HepG2 (cell line): ENCODE data around the gene TMEM158. TPM values are rescaled to one million over a fixed set of nuclear protein-coding genes. Genes with fewer than 3 reads are reported as not detected.
A peak's percentile ranks its signal among the peaks of the same experiment; 100 is the strongest.

Experiments
- ATAC-seq: fragments of 200-7000 bp; cut with Tn5 transposase; 3 replicates; pipeline ENCODE4 v1.9.1; 2020; ENCODE audit warnings: mild to moderate bottlenecking, moderate library complexity
- BruUV-seq: library from RNA; stranded (reverse); fragments of 400-500 nt; replicated peaks from 2 replicates; lab custom pipeline; 2021; lab: Mats Ljungman, UMichigan
- CTCF ChIA-PET: fragments of 300-600 bp; formaldehyde crosslinking; extraction: SDS; loops from one replicate; lab custom pipeline; 2021; ENCODE audit warnings: low total read pairs, inconsistent platforms, low intra/inter-chr PET ratio; lab: Yijun Ruan, JAX
- POLR2A ChIA-PET: fragments of 350-600 bp; sonication (Branson Sonifier 250); formaldehyde crosslinking; loops from one replicate; lab custom pipeline; 2020; ENCODE audit warnings: antibody characterized with exemption, inconsistent platforms; lab: Yijun Ruan, JAX
- DNase-seq: peaks from one replicate; pipeline ENCODE4 v3.0.0-alpha.2; 2015; ENCODE audit warnings: low spot score
- FAIRE-seq: peaks from 3 replicates; lab custom pipeline; 2011; peaks lifted over from hg19 to GRCh38; lab: Jason Lieb, UNC
- H2AFZ ChIP-seq: one replicate; pipeline ENCODE4 v1.6.1; 2011; ENCODE audit warnings: low read length, inconsistent platforms
- H3K27ac ChIP-seq: fragments of 300-600 bp; 3 replicates; pipeline ENCODE4 v1.8.0; 2011; ENCODE audit warnings: mixed run types, mild to moderate bottlenecking, mixed read lengths, low read length, inconsistent platforms; ENCODE audit not compliant: insufficient read depth; ENCODE audit errors: extremely low read length
- H3K27me3 ChIP-seq, 2 experiments: fragments of 200-600 bp in 1 of 2; 2 replicates in 1 of 2; 3 replicates in 1 of 2; pipeline versions ENCODE4 v1.6.0 to v1.8.0; 2011; ENCODE audit warnings: low read length in 2 of 2, mild to moderate bottlenecking in 2 of 2, moderate library complexity in 2 of 2, inconsistent platforms in 1 of 2; ENCODE audit not compliant: insufficient read depth in 2 of 2, control insufficient read depth in 1 of 2
- H3K36me3 ChIP-seq, 2 experiments: fragments of 200-600 bp in 1 of 2; replicated peaks in 1 of 2; 2 replicates in 1 of 2; 3 replicates in 1 of 2; pipeline versions ENCODE4 v1.5.1 to v1.8.0; 2011; ENCODE audit warnings: low read length in 2 of 2, inconsistent platforms in 1 of 2; ENCODE audit not compliant: insufficient read depth in 2 of 2, control insufficient read depth in 1 of 2
- H3K4me1 ChIP-seq: 2 replicates; pipeline ENCODE4 v1.5.1; 2012; ENCODE audit warnings: low read length, inconsistent platforms; ENCODE audit not compliant: insufficient read depth
- H3K4me2 ChIP-seq: 2 replicates; pipeline ENCODE4 v1.6.0; 2011; ENCODE audit warnings: low read depth, low read length, inconsistent platforms
- H3K4me3 ChIP-seq, 3 experiments: fragments of 200-600 bp in 1 of 3; sonication (generic), shearing (Covaris generic) in 1 of 3; replicated peaks in 1 of 3; 2 replicates each; pipeline ENCODE4 v1.5.1; 2011 to 2016; ENCODE audit warnings: low read length in 3 of 3, inconsistent platforms in 2 of 3, low read depth in 2 of 3, mild to moderate bottlenecking in 2 of 3, control low read depth in 1 of 3, mixed read lengths in 1 of 3; ENCODE audit not compliant: insufficient read depth in 1 of 3
- H3K79me2 ChIP-seq: one replicate; pipeline ENCODE4 v1.6.1; 2011; ENCODE audit warnings: low read length, inconsistent platforms; ENCODE audit not compliant: insufficient read depth
- H3K9ac ChIP-seq: 2 replicates; pipeline ENCODE4 v1.6.0; 2011; ENCODE audit warnings: mild to moderate bottlenecking, low read depth, low read length, inconsistent platforms; ENCODE audit not compliant: insufficient read depth
- H3K9me3 ChIP-seq: 2 replicates; pipeline ENCODE4 v1.5.1; 2012; ENCODE audit warnings: mild to moderate bottlenecking, low read length
- H4K20me1 ChIP-seq: 2 replicates; pipeline ENCODE4 v1.6.0; 2011; ENCODE audit warnings: inconsistent platforms, mild to moderate bottlenecking, low read length, moderate library complexity; ENCODE audit not compliant: insufficient read depth
- AKAP8 ChIP-seq: sonication (generic); formaldehyde crosslinking; IDR thresholded peaks from 2 replicates; pipeline ENCODE4 v1.5.1; 2020; ENCODE audit warnings: mild to moderate bottlenecking, missing genetic modification reagents
- BCLAF1 ChIP-seq: fragments of 450-650 bp; IDR thresholded peaks from 2 replicates; pipeline ENCODE4 v1.6.1; 2017; ENCODE audit warnings: mild to moderate bottlenecking
- DZIP1 ChIP-seq: sonication (generic); formaldehyde crosslinking; IDR thresholded peaks from 2 replicates; pipeline ENCODE4 v1.5.0; 2020; ENCODE audit warnings: mild to moderate bottlenecking, missing genetic modification reagents
- HOXA3 ChIP-seq: sonication (generic); formaldehyde crosslinking; IDR thresholded peaks from 2 replicates; pipeline ENCODE4 v1.5.0; 2020; ENCODE audit warnings: missing genetic modification reagents
- ISX ChIP-seq: sonication (generic); formaldehyde crosslinking; conservative IDR thresholded peaks from 2 replicates; pipeline ENCODE4 v1.5.0; 2020; ENCODE audit warnings: missing genetic modification reagents
- MAFF ChIP-seq: IDR thresholded peaks from 2 replicates; pipeline ENCODE4 v1.6.1; 2011; ENCODE audit warnings: low read depth, low read length, improper control_type of control experiment
- MEF2D ChIP-seq: sonication (generic); formaldehyde crosslinking; IDR thresholded peaks from 2 replicates; pipeline ENCODE4 v1.5.1; 2020; ENCODE audit warnings: mild to moderate bottlenecking, missing genetic modification reagents
- TEAD2 ChIP-seq: sonication (generic); formaldehyde crosslinking; IDR thresholded peaks from 2 replicates; pipeline ENCODE4 v1.9.0; 2021; ENCODE audit warnings: missing genetic modification reagents
- ZBTB7A ChIP-seq: sonication (generic); formaldehyde crosslinking; IDR thresholded peaks from 2 replicates; pipeline ENCODE4 v1.8.0; 2022; ENCODE audit warnings: mild to moderate bottlenecking, missing genetic modification reagents
- ZKSCAN1 ChIP-seq: fragments of 150-350 bp; IDR thresholded peaks from 2 replicates; pipeline ENCODE4 v1.6.1; 2014; ENCODE audit warnings: low read length
- ZNF501 ChIP-seq: sonication (generic); formaldehyde crosslinking; IDR thresholded peaks from 2 replicates; pipeline ENCODE4 v1.5.1; 2020; ENCODE audit warnings: mild to moderate bottlenecking, moderate library complexity, missing genetic modification reagents
- ZNF567 ChIP-seq: sonication (generic); formaldehyde crosslinking; IDR thresholded peaks from 2 replicates; pipeline ENCODE4 v1.8.1; 2023; ENCODE audit warnings: mild to moderate bottlenecking, missing genetic modification reagents, borderline replicate concordance
- ZNF577 ChIP-seq: sonication (generic); formaldehyde crosslinking; IDR thresholded peaks from 2 replicates; pipeline ENCODE4 v1.4.0; 2020; ENCODE audit warnings: mild to moderate bottlenecking, low read depth, missing genetic modification reagents, borderline replicate concordance
- ZNF598 ChIP-seq: sonication (generic); formaldehyde crosslinking; IDR thresholded peaks from 2 replicates; pipeline ENCODE4 v1.5.1; 2020; ENCODE audit warnings: mild to moderate bottlenecking, missing genetic modification reagents, borderline replicate concordance
- WGBS: methylation state at CpG from one replicate; pipeline ENCODE4 v1.1.6; 2017; ENCODE audit warnings: low lambda C conversion rate; 5-methylcytosine and 5-hydroxymethylcytosine counted together
- in situ Hi-C: cut with HindIII; loops from 2 replicates; pipeline ENCODE4 v1.10.0; 2017; ENCODE audit warnings: low pct_unique_long_range_greater_than_20kb; ENCODE audit not compliant: extremely low pct_ligation_motif_present
- intact Hi-C: fragments of 100-400 bp; cut with micrococcal nuclease; formaldehyde crosslinking; loops from one replicate; pipeline ENCODE4 v1.10.0; 2022; ENCODE audit not compliant: unreplicated experiment
- polyA plus RNA-seq, 8 experiments: library from polyadenylated mRNA; depleted of rRNA in 3 of 8; stranded (reverse) in 7 of 8; unstranded in 1 of 8; fragments of >200 nt; fragmentation: Illumina TruSeq in 4 of 8; extraction: Trizol in 4 of 8; gene quantifications; 2 replicates each; pipeline versions ENCODE4 v1.2.1 to v1.2.3, GENCODE V29; 2011 to 2016; ENCODE audit warnings: low read depth in 4 of 8, missing spikeins in 1 of 8, mixed read lengths in 1 of 8; ENCODE audit not compliant: insufficient read depth in 1 of 8
- total RNA-seq, 5 experiments: library from RNA; depleted of rRNA; stranded (reverse); fragments of >200 nt; fragmentation: Illumina TruSeq; extraction: Trizol; gene quantifications; 2 replicates each; pipeline ENCODE4 v1.2.3, GENCODE V29; 2016; ENCODE audit warnings: low read depth in 1 of 5

TMEM158 gene
- total and polyA plus RNA-seq, 2 of the 13 experiments (the other 11 are each of a cell fraction or from before 2014, with no cell fraction given) = 0.13 TPM; not detected in 1

GRCh38 chr3:45185461-45185860, 40.6 kb downstream of the TMEM158 start:
- H2AFZ ChIP-seq = no peak overlapping the region
- no peaks in the 10 kb centered on the region for H3K79me2 ChIP-seq
- H3K27me3 ChIP-seq = peaks cover 1 to 10% of the 10 kb centered on the region in 2 experiments; a peak in 1 of 5 replicates
- no peak for TF ChIP-seq ZBTB7A (CRISPR knock-in tag)
- no peak for TF ChIP-seq ISX (CRISPR knock-in tag)
- no peak for TF ChIP-seq ZNF598 (CRISPR knock-in tag)
- TF ChIP-seq AKAP8 (CRISPR knock-in tag) = no peak
- intact Hi-C loops = no loop called here
- H3K9ac ChIP-seq = no peak overlapping the region
- no peaks in the 10 kb centered on the region for H3K9me3 ChIP-seq
- no peak overlapping the region for H3K4me2 ChIP-seq
- H3K4me3 ChIP-seq = no peak overlapping the region
- no peak for ATAC-seq
- in situ Hi-C loops = no loop called here
- WGBS = 36% methylated on average over 5 of the region's 5 CpGs
- no peak overlapping the region for H3K27ac ChIP-seq
- no peaks in the 10 kb centered on the region for H4K20me1 ChIP-seq
- no peaks in the 10 kb centered on the region for H3K36me3 ChIP-seq
- FAIRE-seq = no peak
- ChIA-PET POLR2A (no interaction called here), CTCF (no interaction called here)
- no TSS peak for BruUV-seq
- DNase-seq = no peak
- H3K4me1 ChIP-seq = peaks cover 28% of the 10 kb centered on the region

GRCh38 chr3:45185052-45185451, 41.0 kb downstream of the TMEM158 start:
- intact Hi-C loops = no loop called here
- H3K9me3 ChIP-seq = no peaks in the 10 kb centered on the region
- no peak overlapping the region for H2AFZ ChIP-seq
- FAIRE-seq (no peak), ATAC-seq (no peak), DNase-seq (no peak)
- H3K36me3 ChIP-seq = no peaks in the 10 kb centered on the region
- in situ Hi-C loops = no loop called here
- H3K27ac ChIP-seq = no peak overlapping the region
- 54% methylated on average over 2 of the region's 2 CpGs for WGBS
- peaks cover 1 to 11% of the 10 kb centered on the region in 2 experiments; a peak in 2 of 5 replicates for H3K27me3 ChIP-seq
- CTCF ChIA-PET = no interaction called here
- no peak overlapping the region for H3K4me2 ChIP-seq
- H3K4me3 ChIP-seq = no peak overlapping the region
- peaks cover 28% of the 10 kb centered on the region for H3K4me1 ChIP-seq
- H3K9ac ChIP-seq = no peak overlapping the region
- no peaks in the 10 kb centered on the region for H3K79me2 ChIP-seq
- BruUV-seq = no TSS peak
- POLR2A ChIA-PET = no interaction called here
- no peaks in the 10 kb centered on the region for H4K20me1 ChIP-seq
- TF ChIP-seq ZNF577 (CRISPR knock-in tag) (no peak), ZNF501 (CRISPR knock-in tag) (no peak), ZKSCAN1 (no peak), MAFF (peak; percentile 39; the same call in 1 of the 2 replicates), MEF2D (CRISPR knock-in tag) (no peak), BCLAF1 (no peak), DZIP1 (CRISPR knock-in tag) (no peak), TEAD2 (CRISPR knock-in tag) (no peak), HOXA3 (CRISPR knock-in tag) (no peak), ZNF567 (CRISPR knock-in tag) (no peak)
